A673 (cell line): Measurements from ENCODE around the gene EGLN1. TPM values are rescaled to one million over a fixed set of nuclear protein-coding genes. Genes with fewer than 3 reads are reported as not detected.

Source experiments
- BruUV-seq: library from RNA; stranded (reverse); fragments of 400-500 nt; replicated peaks from 2 replicates; lab custom pipeline; 2021; lab: Mats Ljungman, UMichigan
- CTCF ChIA-PET: fragments of 300-600 bp; sonication (Branson Sonifier 250); formaldehyde crosslinking; loops from one replicate; lab custom pipeline; 2022; ENCODE audit warnings: antibody characterized with exemption; lab: Charles Lee
- POLR2A ChIA-PET: fragments of 300-600 bp; sonication (Branson Sonifier 250); formaldehyde crosslinking; loops from one replicate; lab custom pipeline; 2022; ENCODE audit warnings: antibody characterized with exemption; ENCODE audit not compliant: low non-redundant PET; lab: Charles Lee
- DNase-seq: peaks from one replicate; pipeline ENCODE4 v3.0.0-alpha.2; 2015; ENCODE audit warnings: low spot score
- H3K27ac ChIP-seq: fragments of 200-600 bp; sonication (generic); 2 replicates; pipeline ENCODE4 v1.5.1; 2016; ENCODE audit warnings: mixed run types, low read depth, mild to moderate bottlenecking, mixed read lengths, antibody characterized with exemption, low read length; ENCODE audit not compliant: poor library complexity, severe bottlenecking
- H3K27me3 ChIP-seq: fragments of 200-600 bp; sonication (generic); replicated peaks from 2 replicates; pipeline ENCODE4 v1.6.1; 2017; ENCODE audit warnings: mixed run types, low read depth, mild to moderate bottlenecking, mixed read lengths, antibody characterized with exemption, low read length; ENCODE audit not compliant: insufficient read depth, poor library complexity
- H3K36me3 ChIP-seq: fragments of 200-600 bp; sonication (generic); 2 replicates; pipeline ENCODE4 v1.6.1; 2016; ENCODE audit warnings: mixed run types, mild to moderate bottlenecking, mixed read lengths, antibody characterized with exemption, low read length; ENCODE audit not compliant: insufficient read depth, poor library complexity, severe bottlenecking
- H3K4me1 ChIP-seq: fragments of 200-600 bp; sonication (generic); 2 replicates; pipeline ENCODE4 v1.6.1; 2017; ENCODE audit warnings: mixed run types, mild to moderate bottlenecking, mixed read lengths, antibody characterized with exemption, low read length; ENCODE audit not compliant: insufficient read depth, poor library complexity, severe bottlenecking
- H3K4me3 ChIP-seq: fragments of 200-600 bp; sonication (generic); 2 replicates; pipeline ENCODE4 v1.5.1; 2016; ENCODE audit warnings: low read depth, mixed run types, mild to moderate bottlenecking, mixed read lengths, low read length; ENCODE audit not compliant: poor library complexity, severe bottlenecking
- H3K9me3 ChIP-seq: fragments of 200-600 bp; sonication (generic); 2 replicates; pipeline ENCODE4 v1.6.1; 2016; ENCODE audit warnings: mixed run types, low read depth, mild to moderate bottlenecking, mixed read lengths, antibody characterized with exemption, low read length; ENCODE audit not compliant: poor library complexity, severe bottlenecking
- EZH2 ChIP-seq: fragments of 200-600 bp; sonication (generic); IDR thresholded peaks from 2 replicates; pipeline ENCODE4 v1.6.1; 2017; ENCODE audit warnings: borderline replicate concordance, low read depth, mild to moderate bottlenecking, mixed read lengths, antibody characterized with exemption, low read length; ENCODE audit not compliant: poor library complexity, severe bottlenecking
- intact Hi-C: fragments of 100-400 bp; cut with micrococcal nuclease; formaldehyde crosslinking; loops from one replicate; pipeline ENCODE4 v1.10.0; 2022; ENCODE audit not compliant: unreplicated experiment
- total RNA-seq: library from RNA; stranded (reverse); gene quantifications from 2 replicates; pipeline ENCODE4 v1.2.3, GENCODE V29; 2021
- TF ChIP-seq, protein P1 (sequence below): fragments of 300-800, 200-600 bp; sonication (generic); conservative IDR thresholded peaks from 2 replicates; pipeline ENCODE4 v1.5.1; 2017; ENCODE audit warnings: low read depth, mild to moderate bottlenecking, antibody characterized with exemption, low read length, moderate library complexity, mixed read lengths

Gene EGLN1
- total RNA-seq, 1 experiment from 2014 or later, result 30.4 TPM

DNA sequence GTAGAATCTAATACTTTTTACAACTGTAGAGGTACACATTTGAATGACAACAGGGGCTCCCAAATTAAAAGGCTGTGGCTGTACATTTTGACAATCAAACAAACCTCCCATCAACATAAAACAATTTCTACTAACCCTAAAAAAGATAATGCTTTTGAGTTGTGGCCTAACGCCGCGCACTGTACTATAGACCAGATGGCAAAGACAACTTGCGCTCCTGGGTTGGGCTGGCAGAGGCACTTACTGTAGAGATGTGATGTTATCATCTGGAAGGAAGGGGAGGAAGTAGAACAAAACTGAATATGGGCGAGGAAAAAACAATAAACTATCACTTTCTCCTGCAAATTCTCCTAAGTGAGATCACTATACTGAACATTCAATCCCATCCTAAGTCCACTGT is 57.9 kb downstream of the EGLN1 start:
- Histone ChIP-seq H3K9me3 (no peaks in the 10 kb centered on the region), H3K4me3 (no peak overlapping the region), H3K36me3 (no peaks in the 10 kb centered on the region), H3K4me1 (peaks cover 11% of the 10 kb centered on the region), H3K27ac (no peak overlapping the region), H3K27me3 (no peaks in the 10 kb centered on the region)
- no peak for TF ChIP-seq EZH2
- TF ChIP-seq, protein P1, sequence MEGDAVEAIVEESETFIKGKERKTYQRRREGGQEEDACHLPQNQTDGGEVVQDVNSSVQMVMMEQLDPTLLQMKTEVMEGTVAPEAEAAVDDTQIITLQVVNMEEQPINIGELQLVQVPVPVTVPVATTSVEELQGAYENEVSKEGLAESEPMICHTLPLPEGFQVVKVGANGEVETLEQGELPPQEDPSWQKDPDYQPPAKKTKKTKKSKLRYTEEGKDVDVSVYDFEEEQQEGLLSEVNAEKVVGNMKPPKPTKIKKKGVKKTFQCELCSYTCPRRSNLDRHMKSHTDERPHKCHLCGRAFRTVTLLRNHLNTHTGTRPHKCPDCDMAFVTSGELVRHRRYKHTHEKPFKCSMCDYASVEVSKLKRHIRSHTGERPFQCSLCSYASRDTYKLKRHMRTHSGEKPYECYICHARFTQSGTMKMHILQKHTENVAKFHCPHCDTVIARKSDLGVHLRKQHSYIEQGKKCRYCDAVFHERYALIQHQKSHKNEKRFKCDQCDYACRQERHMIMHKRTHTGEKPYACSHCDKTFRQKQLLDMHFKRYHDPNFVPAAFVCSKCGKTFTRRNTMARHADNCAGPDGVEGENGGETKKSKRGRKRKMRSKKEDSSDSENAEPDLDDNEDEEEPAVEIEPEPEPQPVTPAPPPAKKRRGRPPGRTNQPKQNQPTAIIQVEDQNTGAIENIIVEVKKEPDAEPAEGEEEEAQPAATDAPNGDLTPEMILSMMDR, result no peak
- CTCF ChIA-PET, result no interaction called here
- POLR2A ChIA-PET, result no interaction called here
- no peak for DNase-seq
- BruUV-seq, result no TSS peak
- intact Hi-C loops, result loop anchor here (5.0 kb wide), 1 partner anchor 58 kb away; the partner anchor contains the start of gene EGLN1

DNA sequence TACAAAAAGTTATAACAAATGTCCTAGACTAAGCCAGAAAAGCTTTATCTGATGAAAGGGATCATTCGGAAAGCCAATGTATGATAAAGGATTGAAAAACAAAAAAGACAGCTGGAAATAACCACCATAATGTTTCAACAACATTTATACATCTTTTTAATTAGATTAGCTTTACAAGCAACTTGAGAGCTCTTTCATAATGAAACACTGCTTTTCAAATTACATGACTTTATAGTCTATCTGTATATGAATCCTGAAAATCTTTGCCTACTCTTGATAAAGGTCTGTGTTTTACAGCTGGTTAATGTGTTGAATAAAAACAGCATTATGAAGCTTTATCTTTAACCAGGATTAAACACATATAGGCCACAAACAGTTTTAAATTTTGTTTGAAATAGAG is 58.5 kb downstream of the EGLN1 start:
- no peak for DNase-seq
- H3K9me3 ChIP-seq, result no peaks in the 10 kb centered on the region
- peaks cover 11% of the 10 kb centered on the region for H3K4me1 ChIP-seq
- no peaks in the 10 kb centered on the region for H3K27me3 ChIP-seq
- BruUV-seq, result no TSS peak
- no peaks in the 10 kb centered on the region for H3K36me3 ChIP-seq
- no peak overlapping the region for H3K4me3 ChIP-seq
- intact Hi-C loops, result loop anchor here (5.0 kb wide), 1 partner anchor 59 kb away; the partner anchor contains the start of gene EGLN1
- no peak overlapping the region for H3K27ac ChIP-seq
- CTCF ChIA-PET, result no interaction called here
- POLR2A ChIA-PET, result no interaction called here
- TF ChIP-seq, protein P1, result no peak
- TF ChIP-seq EZH2, result no peak

DNA sequence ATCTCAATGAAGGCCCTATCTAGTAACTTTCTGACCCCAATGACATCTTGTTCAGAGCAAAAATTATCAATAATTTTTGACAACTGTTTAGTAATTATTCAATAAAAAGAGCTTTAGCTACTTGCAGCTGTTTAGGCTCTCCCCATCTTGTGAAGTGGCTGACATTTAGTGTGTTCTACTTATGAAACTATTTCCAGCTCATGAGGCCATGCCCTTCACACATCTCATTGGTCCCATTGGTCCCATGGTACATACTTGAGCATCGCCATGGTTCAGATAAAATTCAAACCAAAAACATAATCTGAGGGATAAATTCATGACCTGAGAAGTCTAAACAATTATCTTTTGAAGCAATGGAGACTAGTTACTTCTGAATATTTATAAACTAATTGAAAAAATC is 59.8 kb downstream of the EGLN1 start:
- Histone ChIP-seq H3K27ac (no peak overlapping the region), H3K27me3 (no peaks in the 10 kb centered on the region), H3K4me1 (peaks cover 11% of the 10 kb centered on the region), H3K4me3 (no peak overlapping the region), H3K36me3 (no peaks in the 10 kb centered on the region), H3K9me3 (no peaks in the 10 kb centered on the region)
- intact Hi-C loops, result loop anchor here (5.0 kb wide), 1 partner anchor 60 kb away; the partner anchor contains the start of gene EGLN1
- DNase-seq, result no peak
- CTCF ChIA-PET, result no interaction called here
- POLR2A ChIA-PET, result no interaction called here
- no TSS peak for BruUV-seq
- no peak for TF ChIP-seq EZH2
- TF ChIP-seq, protein P1, result no peak
